Kidney tubule cell (primary cell): ENCODE data around the gene AQP12B.

Experiments used
- DNase-seq: peaks from one replicate; pipeline ENCODE4 v3.0.0-alpha.2; 2018; ENCODE audit warnings: low spot score

The AQP12B gene

DNA sequence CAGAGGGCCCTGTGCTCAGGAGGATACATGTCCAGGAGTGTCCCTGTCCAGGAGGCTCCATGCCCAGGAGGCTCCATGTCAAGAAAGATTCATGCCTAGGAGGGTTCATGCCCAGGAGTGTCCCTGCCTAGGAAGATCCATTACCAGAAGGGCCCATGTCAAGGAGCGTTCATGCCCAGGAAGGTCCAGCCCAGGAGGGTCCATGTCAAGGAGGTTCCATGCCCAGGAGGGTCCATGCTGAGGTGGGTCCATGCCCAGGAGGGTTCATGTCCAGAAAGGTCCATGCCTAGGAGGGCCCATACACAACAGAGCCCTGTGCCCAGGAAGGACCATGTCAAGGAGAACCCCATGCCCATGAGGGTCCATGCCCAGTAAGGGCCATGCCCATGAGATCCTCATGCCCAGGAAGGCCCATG lies 50.4 kb downstream of the AQP12B start:
- no peak for DNase-seq

GRCh38 chr2:240631548-240632305 lies 51.0 kb downstream of the AQP12B start:
- no peak for DNase-seq

DNA sequence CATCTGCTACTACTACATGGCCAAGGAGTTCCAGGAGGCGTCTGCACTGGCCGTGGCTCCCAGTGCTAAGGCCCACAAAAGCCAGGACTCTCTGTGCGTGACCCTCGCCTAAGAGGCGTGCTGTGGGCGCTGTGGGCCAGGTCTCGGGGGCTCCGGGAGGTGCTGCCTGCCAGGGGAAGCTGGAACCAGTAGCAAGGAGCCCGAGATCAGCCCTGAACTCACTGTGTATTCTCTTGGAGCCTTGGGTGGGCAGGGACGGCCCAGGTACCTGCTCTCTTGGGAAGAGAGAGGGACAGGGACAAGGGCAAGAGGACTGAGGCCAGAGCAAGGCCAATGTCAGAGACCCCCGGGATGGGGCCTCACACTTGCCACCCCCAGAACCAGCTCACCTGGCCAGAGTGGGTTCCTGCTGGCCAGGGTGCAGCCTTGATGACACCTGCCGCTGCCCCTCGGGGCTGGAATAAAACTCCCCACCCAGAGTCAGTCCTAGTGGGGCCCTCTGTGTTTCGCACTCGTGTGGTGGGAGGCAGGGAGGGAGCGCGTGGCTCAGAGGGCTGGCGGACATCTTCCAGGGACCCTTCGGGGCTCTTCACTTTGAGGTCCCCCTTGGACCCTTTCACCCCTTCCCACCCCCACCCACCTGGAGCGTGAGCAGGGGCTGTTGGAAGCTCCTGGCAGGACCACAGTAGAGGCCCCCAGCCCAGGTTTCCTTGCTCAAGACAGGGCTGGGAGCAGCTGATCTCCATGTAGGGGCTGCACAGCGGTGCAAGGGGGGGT lies 51.7 kb downstream of the AQP12B start:
- DNase-seq = no peak

- no peak for DNase-seq
Measured at GRCh38 chr2:240629968-240630770, 52.5 kb downstream of the AQP12B start.

DNA sequence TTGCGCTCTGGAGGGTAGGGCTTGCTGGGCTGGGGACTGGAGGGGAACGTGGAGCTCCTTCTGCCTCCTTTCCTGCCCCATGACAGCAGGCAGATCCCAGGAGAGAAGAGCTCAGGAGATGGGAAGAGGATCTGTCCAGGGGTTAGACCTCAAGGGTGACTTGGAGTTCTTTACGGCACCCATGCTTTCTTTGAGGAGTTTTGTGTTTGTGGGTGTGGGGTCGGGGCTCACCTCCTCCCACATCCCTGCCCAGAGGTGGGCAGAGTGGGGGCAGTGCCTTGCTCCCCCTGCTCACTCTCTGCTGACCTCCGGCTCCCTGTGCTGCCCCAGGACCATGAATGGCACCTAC lies 53.1 kb downstream of the AQP12B start:
- no peak for DNase-seq

- DNase-seq = no peak
Measured at GRCh38 chr2:240628808-240629618, 53.7 kb downstream of the AQP12B start.

DNA sequence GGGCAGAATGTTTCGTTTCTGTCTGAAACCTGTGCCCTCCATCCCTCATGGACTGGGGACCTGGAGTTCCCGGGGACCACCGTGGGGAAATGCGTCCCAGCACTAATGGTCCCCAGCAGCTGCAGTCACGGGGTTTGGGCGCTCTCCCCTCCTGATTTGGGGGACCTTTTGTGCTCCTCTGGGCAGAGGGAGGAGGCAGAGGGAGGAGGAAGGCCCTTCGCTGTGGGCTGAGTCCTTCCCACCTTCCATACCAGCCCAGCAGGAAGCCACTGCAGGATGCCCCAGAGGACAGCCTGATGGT lies 54.2 kb downstream of the AQP12B start:
- DNase-seq = no peak

DNA sequence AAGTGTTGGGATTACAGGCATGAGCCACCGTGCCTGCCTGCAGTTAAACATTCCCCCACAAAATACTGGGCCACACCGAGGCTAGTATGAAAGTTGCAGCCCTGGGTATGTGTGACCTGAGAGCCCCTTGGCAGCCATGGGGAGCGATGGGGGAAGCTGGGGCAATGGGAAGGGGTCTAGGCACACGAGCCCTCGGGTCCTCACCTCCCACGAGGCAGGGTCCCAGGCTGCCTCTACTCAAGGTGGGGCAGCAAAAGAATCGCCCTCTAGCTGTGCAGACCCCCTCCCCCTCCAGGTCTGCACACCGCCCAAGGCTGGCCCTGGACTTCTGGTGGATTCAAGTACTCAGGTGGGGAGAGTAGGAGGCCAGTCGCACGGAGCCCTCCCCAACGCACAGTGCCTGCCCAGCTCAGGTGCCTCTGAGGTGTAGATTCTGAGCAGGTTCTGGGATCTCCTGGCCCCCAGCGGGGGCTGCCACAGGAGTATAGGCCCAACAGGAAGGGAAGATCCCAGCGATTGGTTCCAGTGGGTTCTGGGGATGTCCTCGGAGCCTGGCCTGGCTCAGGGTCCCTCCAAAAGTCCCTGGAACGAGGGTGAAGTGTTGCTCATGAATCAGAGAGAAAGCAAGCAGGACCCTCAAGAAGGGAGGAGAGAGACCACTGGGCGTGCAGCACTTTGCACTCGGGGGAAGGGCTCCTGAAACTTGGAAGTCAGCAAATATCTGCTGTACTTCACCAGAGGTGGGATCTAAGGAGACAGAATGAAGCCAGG lies 54.8 kb downstream of the AQP12B start:
- no peak for DNase-seq

- DNase-seq = no peak
Measured at GRCh38 chr2:240626531-240627300, 56.0 kb downstream of the AQP12B start.
